Nephron progenitor cell (in vitro differentiated cells): ENCODE data around the gene HDAC9.

Experiments
- DNase-seq: peaks from one replicate; pipeline ENCODE4 v3.0.0; 2021
- H3K27ac Mint-ChIP-seq: 2 replicates; pipeline ENCODE4 v1.8.0; 2021; ENCODE audit warnings: mild to moderate bottlenecking, moderate library complexity, mixed read lengths
- H3K27me3 Mint-ChIP-seq: 2 replicates; pipeline ENCODE4 v1.8.0; 2021; ENCODE audit warnings: mild to moderate bottlenecking, low read depth, mixed read lengths; ENCODE audit not compliant: poor library complexity
- H3K36me3 Mint-ChIP-seq: 2 replicates; pipeline ENCODE4 v1.8.0; 2021; ENCODE audit warnings: low read depth, mixed read lengths
- H3K4me1 Mint-ChIP-seq: 2 replicates; pipeline ENCODE4 v1.8.0; 2021; ENCODE audit warnings: mixed read lengths
- H3K4me3 Mint-ChIP-seq: 2 replicates; pipeline ENCODE4 v1.8.0; 2021; ENCODE audit warnings: mild to moderate bottlenecking, moderate library complexity, mixed read lengths
- H3K9me3 Mint-ChIP-seq: 2 replicates; pipeline ENCODE4 v1.8.0; 2021; ENCODE audit warnings: mild to moderate bottlenecking, moderate library complexity, mixed read lengths
- CTCF ChIP-seq: fragments of 200-600 bp; sonication (generic); IDR thresholded peaks from 2 replicates; pipeline ENCODE4 v1.5.0; 2021; ENCODE audit warnings: antibody characterized with exemption

The HDAC9 gene

GRCh38 chr7:19015098-19015497, 519.5 kb downstream of the HDAC9 start:
- no peaks in the 10 kb centered on the region for H3K4me1 Mint-ChIP-seq
- no peak for TF ChIP-seq CTCF
- H3K27me3 Mint-ChIP-seq = no peaks in the 10 kb centered on the region
- H3K9me3 Mint-ChIP-seq = peaks cover 18% of the 10 kb centered on the region
- H3K36me3 Mint-ChIP-seq = peaks cover 16% of the 10 kb centered on the region
- no peak overlapping the region for H3K27ac Mint-ChIP-seq
- no peak overlapping the region for H3K4me3 Mint-ChIP-seq
- no peak for DNase-seq

- peaks cover 18% of the 10 kb centered on the region for H3K9me3 Mint-ChIP-seq
- no peaks in the 10 kb centered on the region for H3K27me3 Mint-ChIP-seq
- H3K4me1 Mint-ChIP-seq = no peaks in the 10 kb centered on the region
- TF ChIP-seq CTCF = no peak
- H3K27ac Mint-ChIP-seq = no peak overlapping the region
- peaks cover 16% of the 10 kb centered on the region for H3K36me3 Mint-ChIP-seq
- no peak for DNase-seq
- no peak overlapping the region for H3K4me3 Mint-ChIP-seq
These were observed 520.6 kb downstream of the HDAC9 start for GRCh38 chr7:19016140-19016539.

- Mint-ChIP-seq H3K27me3 (no peaks in the 10 kb centered on the region), H3K9me3 (peaks cover 18% of the 10 kb centered on the region), H3K27ac (no peak overlapping the region), H3K4me3 (no peak overlapping the region), H3K36me3 (peaks cover 16% of the 10 kb centered on the region), H3K4me1 (no peaks in the 10 kb centered on the region)
- TF ChIP-seq CTCF = no peak
- no peak for DNase-seq
These were observed 521.8 kb downstream of the HDAC9 start for GRCh38 chr7:19017374-19017773.

- Mint-ChIP-seq H3K27me3 (no peaks in the 10 kb centered on the region), H3K9me3 (peaks cover 18% of the 10 kb centered on the region), H3K27ac (no peak overlapping the region), H3K4me1 (no peaks in the 10 kb centered on the region), H3K4me3 (no peak overlapping the region), H3K36me3 (peaks cover 16% of the 10 kb centered on the region)
- DNase-seq = no peak
- no peak for TF ChIP-seq CTCF
These were observed 524.5 kb downstream of the HDAC9 start for GRCh38 chr7:19020062-19020461.

GRCh38 chr7:19020711-19021110, 525.2 kb downstream of the HDAC9 start:
- TF ChIP-seq CTCF = no peak
- DNase-seq = no peak
- Mint-ChIP-seq H3K27me3 (no peaks in the 10 kb centered on the region), H3K36me3 (peaks cover 14% of the 10 kb centered on the region), H3K9me3 (peaks cover 16% of the 10 kb centered on the region), H3K4me3 (no peak overlapping the region), H3K27ac (no peak overlapping the region), H3K4me1 (no peaks in the 10 kb centered on the region)

DNA sequence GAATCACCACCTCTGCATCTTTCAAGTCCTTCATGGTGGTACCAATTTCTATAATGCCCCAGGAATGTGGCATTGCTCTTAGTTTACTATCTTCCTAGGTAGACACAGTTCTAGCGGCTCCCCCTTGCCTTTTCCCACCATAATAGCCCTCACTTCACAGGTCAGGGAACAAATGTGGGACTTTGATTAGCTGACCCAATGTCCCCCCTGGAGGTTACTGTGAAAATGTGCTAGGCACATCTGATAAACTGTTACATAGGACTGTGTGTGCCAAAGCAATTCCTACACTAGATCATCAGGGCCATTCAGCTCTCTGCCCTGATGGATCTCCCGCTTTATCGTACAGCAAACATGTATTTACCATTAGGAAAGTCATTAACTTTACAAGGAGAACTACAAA, 527.9 kb downstream of the HDAC9 start:
- no peaks in the 10 kb centered on the region for H3K9me3 Mint-ChIP-seq
- H3K27me3 Mint-ChIP-seq = no peaks in the 10 kb centered on the region
- no peaks in the 10 kb centered on the region for H3K4me1 Mint-ChIP-seq
- TF ChIP-seq CTCF = no peak
- DNase-seq = no peak
- H3K36me3 Mint-ChIP-seq = no peaks in the 10 kb centered on the region
- H3K27ac Mint-ChIP-seq = no peak overlapping the region
- no peak overlapping the region for H3K4me3 Mint-ChIP-seq
